Embryonic facial prominence (tissue), 1 donor: Measurements from ENCODE around the gene MAML3.

Source experiments
- DNase-seq: peaks from one replicate; pipeline ENCODE4 v3.0.0-alpha.2; 2016; ENCODE audit errors: extremely low spot score

Gene MAML3

DNA sequence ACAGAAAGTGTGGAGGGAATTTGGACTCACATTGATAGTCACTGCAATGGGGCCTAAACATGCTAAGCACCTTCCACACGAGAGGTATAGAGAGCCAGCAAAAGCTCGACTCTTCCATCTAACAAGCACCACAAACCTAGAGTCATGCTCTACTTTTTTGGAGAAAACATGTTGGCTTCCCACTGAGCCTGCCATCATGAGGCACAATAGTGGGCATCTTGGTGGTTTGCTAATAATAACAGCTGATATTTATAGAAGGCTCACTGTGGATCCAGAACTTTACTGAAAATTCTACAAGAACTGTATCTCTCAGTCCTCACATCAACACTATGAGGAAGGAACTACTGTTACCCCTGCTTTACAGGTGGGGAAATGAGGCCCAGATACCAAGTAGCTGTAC, 26.6 kb downstream of the MAML3 start:
- DNase-seq: no peak

DNA sequence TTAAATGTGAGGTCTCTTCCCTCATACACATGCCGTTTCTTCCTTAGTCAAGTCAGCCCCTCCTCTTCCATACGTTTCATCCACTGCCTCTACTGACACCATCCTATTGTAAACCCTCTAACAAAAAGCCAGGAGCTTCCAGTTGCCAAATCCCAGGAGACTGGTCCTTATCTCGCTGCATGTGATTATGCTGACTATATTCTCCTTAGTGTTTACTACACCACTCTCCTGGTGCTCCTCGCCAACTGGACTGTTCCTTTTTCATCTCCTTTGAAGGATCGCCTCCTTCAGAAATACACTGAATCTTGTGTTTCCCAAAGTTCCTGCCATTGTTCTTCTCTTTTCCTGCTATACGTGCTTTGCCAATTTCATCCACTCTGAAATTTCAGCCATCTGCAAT, 27.7 kb downstream of the MAML3 start:
- no peak for DNase-seq

DNA sequence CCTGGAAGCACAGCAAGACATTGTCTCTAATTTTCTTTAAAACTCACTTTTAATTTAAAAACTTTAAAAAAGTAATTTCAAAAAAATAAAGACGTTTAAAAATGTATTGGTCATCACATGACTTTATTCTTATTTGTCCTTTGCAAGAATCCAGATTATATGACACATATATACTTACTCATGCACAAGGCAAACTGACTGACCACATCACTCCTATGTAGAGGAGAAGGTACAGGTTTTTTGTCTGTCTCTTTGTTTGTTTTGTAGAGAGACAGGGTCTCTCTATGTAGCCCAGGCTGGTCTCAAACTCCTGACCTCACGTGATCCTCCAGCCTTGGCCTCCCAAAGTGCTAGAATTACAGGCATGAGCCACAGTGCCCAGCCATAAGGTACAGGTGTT, 28.6 kb downstream of the MAML3 start:
- no peak for DNase-seq

GRCh38 chr4:140123666-140124377, 30.2 kb downstream of the MAML3 start:
- DNase-seq: no peak

DNA sequence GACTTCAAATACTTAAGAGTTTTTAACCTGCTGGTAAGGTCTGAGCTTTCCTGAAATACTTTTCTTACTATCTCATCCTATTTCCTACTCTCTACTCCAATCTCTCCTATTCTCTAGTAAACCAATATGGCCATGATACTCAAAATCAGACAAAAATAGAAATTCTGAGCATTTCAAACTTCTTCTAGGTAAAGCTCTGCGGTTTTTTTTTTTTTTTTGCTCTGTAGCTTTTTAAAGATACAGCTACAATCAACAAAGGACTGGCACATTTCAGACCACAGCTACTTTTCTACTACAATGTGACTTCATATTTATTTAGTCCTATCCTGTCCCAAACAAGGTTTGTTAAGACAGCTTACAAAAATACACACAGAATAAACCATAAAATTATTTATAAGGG, 31.1 kb downstream of the MAML3 start:
- DNase-seq: no peak

GRCh38 chr4:140121646-140122045, 32.3 kb downstream of the MAML3 start:
- no peak for DNase-seq

DNA sequence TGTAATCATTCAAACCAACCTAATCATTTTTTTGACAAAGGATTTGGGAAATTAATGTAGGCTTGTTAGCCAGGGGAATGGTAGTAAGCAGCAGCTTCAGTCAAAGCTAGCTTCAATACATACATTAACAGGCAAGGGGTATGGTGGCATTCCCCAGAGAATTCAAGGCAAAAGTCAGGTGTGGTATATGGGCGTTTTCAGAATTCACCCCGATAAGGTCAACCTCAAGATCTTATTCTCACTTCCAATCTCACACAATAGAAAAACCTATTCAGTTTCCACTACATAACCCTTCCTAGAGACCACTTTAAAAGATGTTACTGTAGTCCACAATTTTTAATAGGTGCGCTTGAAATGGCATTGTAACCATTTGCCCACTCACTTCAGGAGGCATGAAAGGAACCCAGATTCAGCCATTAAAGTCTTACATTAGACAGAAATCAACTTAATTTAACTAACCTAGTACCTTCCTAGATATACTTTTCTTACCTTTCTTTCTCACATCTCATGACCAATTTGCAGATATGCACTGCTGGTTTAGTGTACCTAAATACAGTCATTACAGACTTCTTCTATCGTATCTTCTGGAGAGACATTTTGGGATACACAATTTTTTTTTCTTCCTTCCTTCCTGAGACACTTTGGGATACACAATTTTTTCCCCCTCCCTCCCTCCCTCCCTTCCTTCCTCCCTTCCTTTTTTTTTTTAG, 34.9 kb downstream of the MAML3 start:
- DNase-seq: no peak

GRCh38 chr4:140117947-140118346, 36.0 kb downstream of the MAML3 start:
- no peak for DNase-seq

- DNase-seq: no peak
Observed at GRCh38 chr4:140116442-140117104, 37.4 kb downstream of the MAML3 start.

GRCh38 chr4:140115140-140115539, 38.8 kb downstream of the MAML3 start:
- DNase-seq: no peak

GRCh38 chr4:140113653-140114052, 40.3 kb downstream of the MAML3 start:
- no peak for DNase-seq

- DNase-seq: no peak
Observed at GRCh38 chr4:140112576-140112975, 41.4 kb downstream of the MAML3 start.

GRCh38 chr4:140111256-140111655, 42.7 kb downstream of the MAML3 start:
- DNase-seq: no peak

- no peak for DNase-seq
Observed at GRCh38 chr4:140110542-140111215, 43.3 kb downstream of the MAML3 start.

- no peak for DNase-seq
Observed at GRCh38 chr4:140109737-140110136, 44.2 kb downstream of the MAML3 start.

DNA sequence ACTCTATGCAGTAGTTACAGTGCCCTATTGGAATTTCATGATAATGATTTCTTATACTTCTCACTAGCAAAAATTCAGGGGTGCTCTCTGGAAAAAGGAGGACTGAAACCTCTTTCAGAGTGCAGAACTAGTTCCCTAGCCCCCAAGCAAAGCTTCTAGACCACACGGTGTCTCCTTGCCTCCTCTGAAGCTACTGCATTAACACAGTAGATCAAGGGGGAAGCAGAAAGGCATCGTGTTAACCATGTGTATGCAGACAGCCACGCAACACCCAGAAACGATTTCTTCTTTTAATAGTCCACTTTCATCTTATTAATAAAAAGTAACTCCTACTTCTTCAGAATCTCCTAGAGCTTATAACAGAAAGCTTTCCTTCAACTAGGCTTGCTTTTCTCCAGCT, 44.7 kb downstream of the MAML3 start:
- no peak for DNase-seq

DNA sequence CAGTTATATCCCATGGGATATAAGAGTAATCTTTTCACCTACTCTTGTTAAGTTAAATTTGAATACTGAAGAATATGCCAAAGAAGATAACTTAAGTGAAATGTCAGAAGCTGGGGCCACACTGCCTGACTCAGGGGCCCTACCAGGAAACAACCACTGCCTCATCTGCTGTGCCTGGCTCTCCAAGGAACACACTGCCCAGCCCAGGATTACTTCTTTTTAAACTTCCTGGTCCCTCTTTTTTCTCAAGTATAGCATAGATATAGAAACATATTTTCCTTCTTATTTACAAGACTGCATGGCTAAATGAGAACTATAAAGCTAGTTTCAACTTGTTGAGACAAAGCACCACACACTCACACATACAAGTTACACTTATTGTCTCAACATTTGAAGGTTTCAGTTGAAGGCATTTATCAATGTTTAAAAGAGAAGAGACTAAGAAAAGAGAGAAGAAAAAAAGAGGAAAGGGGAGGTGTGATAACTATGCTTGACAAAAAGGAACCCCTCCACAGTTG, 45.2 kb downstream of the MAML3 start:
- DNase-seq: no peak

GRCh38 chr4:140108243-140108642, 45.7 kb downstream of the MAML3 start:
- DNase-seq: no peak

DNA sequence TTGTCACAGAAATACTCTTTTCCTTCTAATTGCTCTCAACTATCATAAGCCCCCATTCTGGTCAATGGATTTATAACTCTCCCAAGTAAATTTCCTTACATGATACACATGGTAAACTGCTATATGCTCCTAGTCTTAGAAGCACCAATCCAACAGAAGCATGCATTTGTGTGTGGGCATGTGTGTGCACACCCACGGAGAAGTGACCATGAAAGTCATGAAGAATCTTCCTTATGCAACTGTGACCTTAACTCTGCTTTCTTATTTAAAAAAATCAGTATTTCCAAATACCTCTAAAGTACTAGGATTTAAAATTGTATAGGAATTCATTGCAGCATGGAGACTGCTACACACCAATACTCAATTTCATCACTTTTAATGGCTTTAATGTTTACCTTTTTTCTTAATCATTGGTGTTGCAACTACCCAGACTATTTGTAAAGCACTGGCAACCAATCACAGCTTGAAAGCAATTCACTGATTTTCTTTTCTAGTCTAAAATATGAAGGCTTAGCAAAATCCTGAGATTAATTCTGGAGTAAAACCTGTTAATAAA, 47.6 kb downstream of the MAML3 start:
- DNase-seq: no peak

GRCh38 chr4:140105436-140105835, 48.5 kb downstream of the MAML3 start:
- no peak for DNase-seq

DNA sequence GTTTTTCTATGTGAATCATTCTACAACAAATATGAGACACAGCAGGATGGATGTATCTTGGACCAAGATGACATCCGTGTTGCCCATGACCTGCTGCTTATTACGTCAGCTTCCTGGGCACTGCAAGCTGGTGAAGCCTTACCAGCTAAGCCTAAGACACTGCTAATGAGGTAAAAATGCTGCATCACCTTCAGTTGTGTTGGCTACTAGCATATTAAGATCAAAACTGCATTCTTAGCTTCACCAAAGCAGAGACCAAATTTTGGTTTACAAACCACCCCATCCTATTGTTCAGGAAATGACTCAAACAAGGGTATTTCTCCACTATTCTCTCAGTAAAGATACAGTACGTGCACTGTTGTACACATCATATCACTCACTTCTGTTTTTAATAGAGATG, 50.3 kb downstream of the MAML3 start:
- DNase-seq: no peak

GRCh38 chr4:140102421-140102820, 51.6 kb downstream of the MAML3 start:
- no peak for DNase-seq
